CD4-positive, alpha-beta T cell treated with Interleukin-1 beta for 1 hour (primary cell): ENCODE measurements around the gene ARHGEF16.

Source experiments
- DNase-seq, 2 donors: peaks; one replicate each; pipeline ENCODE4 v3.0.0-alpha.2; 2020 to 2022

Gene ARHGEF16

GRCh38 chr1:3503525-3503886, 49.0 kb downstream of the ARHGEF16 start:
- no peak for DNase-seq

- no peak for DNase-seq
Measured at GRCh38 chr1:3504151-3504821, 49.8 kb downstream of the ARHGEF16 start.

- DNase-seq: no peak
Measured at GRCh38 chr1:3504822-3505153, 50.3 kb downstream of the ARHGEF16 start.

- no peak for DNase-seq
Measured at GRCh38 chr1:3505161-3505560, 50.7 kb downstream of the ARHGEF16 start.

GRCh38 chr1:3506041-3506440, 51.6 kb downstream of the ARHGEF16 start:
- DNase-seq: no peak

- no peak for DNase-seq
Measured at GRCh38 chr1:3506943-3507342, 52.5 kb downstream of the ARHGEF16 start.

GRCh38 chr1:3507636-3508275, 53.3 kb downstream of the ARHGEF16 start:
- no peak for DNase-seq

GRCh38 chr1:3508757-3509415, 54.4 kb downstream of the ARHGEF16 start:
- DNase-seq: no peak

GRCh38 chr1:3509721-3510120, 55.3 kb downstream of the ARHGEF16 start:
- no peak for DNase-seq

GRCh38 chr1:3510136-3510955, 55.9 kb downstream of the ARHGEF16 start:
- no peak for DNase-seq

- DNase-seq: no peak
Measured at GRCh38 chr1:3510956-3511250, 56.4 kb downstream of the ARHGEF16 start.

GRCh38 chr1:3511306-3511705, 56.8 kb downstream of the ARHGEF16 start:
- no peak for DNase-seq

- DNase-seq: no peak
Measured at GRCh38 chr1:3511856-3512255, 57.4 kb downstream of the ARHGEF16 start.

GRCh38 chr1:3514404-3514803, 59.9 kb downstream of the ARHGEF16 start:
- no peak for DNase-seq

GRCh38 chr1:3515272-3515671, 60.8 kb downstream of the ARHGEF16 start:
- no peak for DNase-seq

GRCh38 chr1:3515774-3516480, 61.5 kb downstream of the ARHGEF16 start:
- no peak for DNase-seq

- no peak for DNase-seq
Measured at GRCh38 chr1:3516481-3516869, 62.0 kb downstream of the ARHGEF16 start.

- no peak for DNase-seq
Measured at GRCh38 chr1:3516911-3517675, 62.6 kb downstream of the ARHGEF16 start.

GRCh38 chr1:3518256-3518655, 63.8 kb downstream of the ARHGEF16 start:
- DNase-seq: peak; percentile 15 to 24

GRCh38 chr1:3518756-3519155, 64.3 kb downstream of the ARHGEF16 start:
- no peak for DNase-seq

- DNase-seq: no peak
Measured at GRCh38 chr1:3519301-3519885, 64.9 kb downstream of the ARHGEF16 start.
